Activated CD4-positive, alpha-beta T cell treated with anti-CD3 and anti-CD28 coated beads, Interleukin-10, Interleukin-2, amounts not matched to agents 100 ng/mL and 50 ng/mL, durations not matched to agents 16 hours and 8 hours (primary cell): ENCODE measurements around the gene ABLIM1.
A peak's percentile ranks its signal among the peaks of the same experiment; 100 is the strongest.

Experiments used
- DNase-seq: peaks from one replicate; pipeline ENCODE4 v3.0.0-alpha.2; 2020

ABLIM1 gene

DNA sequence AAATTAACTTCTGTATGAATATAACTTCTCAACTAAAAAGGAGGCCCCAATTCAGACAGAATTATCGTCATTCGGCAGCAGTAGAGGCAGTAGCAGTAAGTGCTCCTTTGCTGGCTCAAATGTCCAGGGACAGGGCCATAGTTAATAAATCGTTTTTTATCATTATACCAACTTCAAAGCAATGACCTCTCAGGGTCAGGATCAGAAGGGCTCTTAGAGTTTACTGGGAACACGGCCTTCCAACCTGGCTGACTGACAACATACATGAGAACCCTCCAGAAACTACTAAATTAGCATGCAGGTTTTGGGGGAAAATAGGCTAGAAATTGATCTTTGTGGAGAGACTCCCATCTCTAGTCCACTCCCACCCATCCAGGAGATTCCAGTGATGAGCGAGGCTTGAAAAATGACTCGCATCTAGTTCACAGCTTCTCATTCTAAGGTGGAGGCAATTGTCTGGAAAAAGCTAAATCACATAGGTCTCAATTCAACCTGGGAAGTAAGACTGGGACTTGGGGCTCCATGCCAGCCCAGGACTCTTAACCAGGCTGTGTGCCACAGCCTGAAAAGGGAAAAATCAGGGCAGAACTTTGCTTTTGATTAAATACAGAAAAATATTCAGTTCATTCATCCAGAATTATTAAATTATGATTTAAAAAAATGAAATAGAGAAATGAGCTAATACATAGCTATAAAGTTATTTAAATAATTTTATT is 84.6 kb downstream of the ABLIM1 start:
- DNase-seq: no peak

DNA sequence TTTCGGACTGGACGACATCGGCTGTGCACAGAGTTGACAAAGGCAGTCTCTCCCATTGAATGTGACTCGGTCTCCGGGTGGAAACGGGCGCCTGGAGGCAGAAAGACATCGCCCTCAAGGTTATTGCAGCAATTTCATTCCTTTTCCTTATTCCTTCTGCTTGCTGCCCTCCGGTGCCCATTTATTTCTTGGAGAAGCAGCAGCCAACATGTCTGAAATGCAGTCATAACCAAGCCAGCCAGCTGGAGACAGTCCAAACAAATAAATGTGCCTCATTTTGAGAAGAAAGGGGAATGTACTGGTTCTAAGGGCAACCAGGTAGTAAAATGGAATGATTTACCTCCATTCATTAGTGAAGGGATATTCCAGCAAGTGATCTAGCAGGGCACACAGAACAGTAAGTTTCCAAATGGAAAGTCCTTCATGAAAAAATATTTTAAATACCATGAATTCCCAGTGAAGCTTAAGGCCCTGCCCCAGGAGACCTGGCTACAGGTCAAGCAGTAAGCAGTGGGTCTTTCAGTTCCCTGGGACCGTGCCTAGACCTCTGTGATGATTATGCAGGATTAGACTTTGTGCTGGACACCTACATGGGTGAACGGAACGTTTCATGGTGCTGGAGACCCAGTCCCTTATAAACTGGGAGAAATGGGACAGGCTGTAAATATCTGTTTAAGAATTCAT is 86.6 kb downstream of the ABLIM1 start:
- DNase-seq: no peak

DNA sequence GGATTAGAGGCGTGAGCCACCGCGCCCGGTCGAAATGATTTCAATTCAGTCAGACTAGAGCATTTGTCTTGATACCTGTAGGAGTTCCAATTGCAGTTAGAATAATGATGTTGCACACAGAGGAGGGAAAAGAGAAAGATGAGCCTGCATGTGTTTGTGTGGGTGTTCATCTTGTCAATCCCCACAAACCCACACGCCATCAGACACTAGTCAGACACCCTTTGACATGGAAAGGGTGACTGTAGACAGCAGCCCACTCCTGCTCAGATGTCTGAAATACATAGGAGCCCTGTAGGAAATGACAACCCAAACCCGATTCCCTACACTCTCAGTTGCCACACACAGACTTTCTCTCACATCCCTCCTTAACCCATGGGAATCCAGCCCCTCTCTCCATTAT is 92.0 kb downstream of the ABLIM1 start:
- DNase-seq: no peak

DNA sequence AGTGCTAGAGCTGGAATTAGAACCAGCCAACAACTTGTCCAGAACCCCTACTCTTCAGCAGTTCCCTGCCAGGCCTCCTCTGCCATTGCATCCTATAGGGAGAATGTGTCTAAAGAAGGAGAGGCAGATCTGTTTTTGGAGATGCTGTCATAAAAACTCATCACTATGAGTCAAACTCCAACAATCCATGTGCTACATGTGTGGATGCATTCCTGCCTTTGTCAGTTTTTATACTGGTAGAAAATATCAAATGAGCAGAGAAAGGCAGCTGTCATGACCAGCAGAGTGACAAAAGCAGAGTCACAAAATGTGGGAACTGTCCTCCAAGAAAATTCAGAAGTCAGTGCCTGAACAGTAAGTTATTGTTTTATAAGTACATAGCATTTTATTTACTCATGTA is 93.0 kb downstream of the ABLIM1 start:
- no peak for DNase-seq

DNA sequence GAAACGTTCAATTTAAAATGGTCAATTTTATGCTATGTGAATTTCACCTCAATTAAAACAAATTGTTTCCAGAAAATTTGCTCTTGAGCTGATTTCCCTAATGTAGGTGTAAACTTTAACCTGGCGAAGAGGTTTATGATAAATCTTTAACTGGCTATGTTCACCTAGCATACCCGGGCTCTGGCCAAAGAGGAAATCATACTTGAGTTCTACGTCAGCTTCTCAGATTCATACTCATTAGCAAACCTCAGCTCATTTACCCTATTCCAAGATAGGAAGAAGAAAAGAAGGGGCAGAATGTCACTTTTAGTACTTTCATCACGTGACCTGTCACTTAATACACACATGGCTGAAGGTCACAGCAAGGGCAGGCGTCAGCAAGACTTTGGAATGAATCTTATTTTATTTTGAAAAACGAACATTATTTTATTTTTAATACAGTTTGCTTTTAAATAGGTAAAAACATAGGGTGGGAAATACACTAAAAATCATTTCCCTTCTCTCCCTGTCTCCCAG is 97.0 kb downstream of the ABLIM1 start:
- no peak for DNase-seq

DNA sequence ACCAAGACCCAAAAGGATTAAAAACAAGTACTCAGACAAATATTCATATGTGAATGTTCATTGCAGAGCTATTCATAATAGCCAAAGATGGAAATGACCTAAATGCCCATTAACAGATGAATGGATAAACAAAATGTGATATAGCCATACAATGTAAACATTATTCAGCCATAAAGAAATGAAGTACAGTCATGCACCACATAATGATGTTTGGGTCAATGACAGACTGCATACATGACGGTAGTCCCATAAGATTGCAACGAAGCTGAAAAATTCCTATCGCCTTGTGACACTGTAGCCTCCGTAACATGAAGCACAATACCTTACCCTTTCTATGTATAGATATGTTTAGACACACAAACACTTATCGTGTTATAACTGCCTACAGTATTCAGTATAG is 97.9 kb downstream of the ABLIM1 start:
- DNase-seq: no peak

DNA sequence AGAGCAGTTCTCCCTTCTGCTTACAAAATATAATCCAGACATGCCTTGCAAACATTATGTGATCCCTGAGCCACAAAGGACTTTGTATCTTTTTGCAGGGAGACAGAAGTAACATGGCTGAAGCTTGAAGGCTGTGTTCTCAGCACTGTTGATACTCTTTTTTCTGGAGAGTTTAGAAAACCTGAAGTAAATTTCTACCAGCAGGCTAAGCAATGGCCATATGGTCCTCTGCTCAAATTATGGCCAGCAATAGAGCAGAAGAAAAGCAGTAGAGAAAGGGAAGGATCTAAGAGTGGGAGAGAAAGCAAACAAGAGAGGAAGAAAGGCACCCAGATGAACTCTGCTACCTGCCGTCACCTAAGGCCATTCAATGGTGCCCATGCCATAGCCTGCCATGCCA is 98.4 kb downstream of the ABLIM1 start:
- DNase-seq: no peak

DNA sequence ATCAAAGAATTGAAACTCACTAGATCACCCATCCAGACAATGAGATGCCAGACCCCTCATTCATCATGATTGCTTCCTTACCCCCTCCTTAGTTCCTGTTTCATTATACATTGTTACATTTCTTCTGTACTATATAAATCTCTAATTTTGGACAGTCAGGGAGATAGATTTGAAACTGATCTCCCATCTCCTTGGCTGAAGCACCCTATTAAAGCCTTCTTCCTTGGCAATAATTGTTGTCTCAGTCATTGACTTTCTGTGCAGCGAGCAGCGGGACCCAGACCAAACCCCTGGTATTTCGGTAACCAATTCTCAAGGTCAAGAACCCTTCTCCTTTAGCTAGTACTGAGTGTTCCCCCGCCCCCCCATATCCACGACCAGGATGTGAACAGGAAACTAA is 100.2 kb downstream of the ABLIM1 start:
- no peak for DNase-seq

DNA sequence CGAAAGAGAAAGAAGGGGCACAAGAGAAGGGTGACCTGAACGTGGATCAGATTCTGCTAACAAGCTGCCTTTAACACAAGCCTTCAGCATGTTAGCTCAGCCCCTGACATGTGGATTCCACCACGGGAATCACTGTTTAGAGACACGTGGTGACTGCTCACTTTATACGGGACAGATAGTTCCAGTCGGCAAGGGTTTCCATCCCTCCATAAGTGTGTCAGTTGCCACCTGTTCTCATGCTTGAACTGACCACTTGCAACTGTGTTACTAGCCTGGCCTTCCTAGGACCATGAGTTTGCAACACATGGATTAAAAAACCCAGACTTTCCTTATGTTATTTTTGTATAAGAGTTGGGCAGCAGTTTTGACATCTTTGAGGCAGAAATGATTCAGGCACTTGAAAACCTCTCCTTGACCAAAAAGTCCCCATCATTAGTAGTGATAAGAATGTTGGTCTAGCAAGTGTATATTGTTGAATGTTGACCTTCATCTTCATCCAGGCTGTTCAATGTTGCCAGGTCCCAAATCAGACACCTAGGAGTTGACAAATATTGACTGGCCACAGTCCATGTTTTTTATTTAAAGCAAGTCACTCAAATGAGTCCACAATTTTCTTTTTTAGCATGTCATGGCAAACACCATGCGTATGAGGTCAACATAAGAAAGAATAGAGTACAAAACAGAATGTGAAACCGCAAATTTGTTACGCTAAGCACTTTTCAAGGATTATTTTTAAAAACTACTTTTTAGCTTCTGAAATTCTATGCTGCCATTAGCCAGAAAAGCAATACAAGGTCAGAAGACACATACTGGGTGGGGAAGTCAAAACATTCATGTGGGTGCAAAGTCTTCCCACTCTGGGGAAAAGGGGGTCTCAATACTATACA is 101.6 kb downstream of the ABLIM1 start:
- DNase-seq: no peak

DNA sequence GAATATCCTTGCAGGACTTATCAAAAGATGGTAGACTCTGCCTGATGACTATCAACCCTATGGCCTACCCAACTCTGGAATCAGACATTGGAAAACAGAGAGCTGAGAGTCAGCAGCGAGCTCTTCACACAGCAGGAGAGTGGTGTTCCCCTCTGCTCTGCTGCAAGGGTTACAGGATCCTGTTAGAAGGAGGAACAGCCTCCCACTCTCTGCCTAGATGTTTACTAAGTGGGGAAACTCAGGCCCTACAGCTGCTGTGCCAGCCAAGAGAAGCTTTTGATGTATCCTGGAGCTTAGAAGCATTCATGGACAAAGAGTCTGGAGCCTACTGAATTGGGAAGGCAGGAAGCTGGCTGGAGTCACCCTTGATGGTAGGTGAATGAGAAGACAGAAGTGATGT is 104.6 kb downstream of the ABLIM1 start:
- DNase-seq: no peak

DNA sequence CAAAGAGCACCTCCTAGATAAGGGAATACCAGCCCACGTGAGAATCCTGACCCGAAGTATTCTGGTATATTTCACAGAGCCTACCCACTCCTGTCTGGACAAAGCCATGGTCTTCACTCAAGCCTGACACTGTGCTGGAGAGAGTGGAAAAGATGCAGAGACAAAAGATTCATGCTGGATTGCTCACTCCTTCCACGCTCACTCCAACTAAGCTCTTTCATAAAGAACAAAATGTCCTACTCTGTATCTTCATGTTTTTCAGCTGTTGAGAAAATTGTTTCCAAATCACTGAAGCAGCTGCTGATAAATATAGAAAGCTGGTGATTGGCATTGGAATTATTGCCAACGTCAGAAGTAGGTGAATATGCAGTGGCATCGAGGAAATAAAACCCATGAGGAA is 106.0 kb downstream of the ABLIM1 start:
- DNase-seq: no peak

DNA sequence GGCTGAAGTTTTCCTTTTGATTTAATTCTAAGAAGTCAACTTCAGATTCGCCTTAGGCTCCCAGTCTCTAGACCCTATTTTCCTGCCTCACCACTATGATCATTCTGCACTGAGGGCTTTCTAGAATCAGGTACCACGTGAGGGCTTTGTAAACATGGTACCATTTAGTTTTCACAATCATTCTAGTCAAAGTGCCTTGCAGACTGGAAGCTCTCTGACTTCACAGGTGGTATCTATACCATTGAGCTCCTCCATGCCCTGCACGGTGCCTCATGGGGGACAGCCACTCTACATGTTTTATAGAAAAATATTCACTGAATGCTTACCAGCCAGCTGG is 106.5 kb downstream of the ABLIM1 start:
- no peak for DNase-seq

DNA sequence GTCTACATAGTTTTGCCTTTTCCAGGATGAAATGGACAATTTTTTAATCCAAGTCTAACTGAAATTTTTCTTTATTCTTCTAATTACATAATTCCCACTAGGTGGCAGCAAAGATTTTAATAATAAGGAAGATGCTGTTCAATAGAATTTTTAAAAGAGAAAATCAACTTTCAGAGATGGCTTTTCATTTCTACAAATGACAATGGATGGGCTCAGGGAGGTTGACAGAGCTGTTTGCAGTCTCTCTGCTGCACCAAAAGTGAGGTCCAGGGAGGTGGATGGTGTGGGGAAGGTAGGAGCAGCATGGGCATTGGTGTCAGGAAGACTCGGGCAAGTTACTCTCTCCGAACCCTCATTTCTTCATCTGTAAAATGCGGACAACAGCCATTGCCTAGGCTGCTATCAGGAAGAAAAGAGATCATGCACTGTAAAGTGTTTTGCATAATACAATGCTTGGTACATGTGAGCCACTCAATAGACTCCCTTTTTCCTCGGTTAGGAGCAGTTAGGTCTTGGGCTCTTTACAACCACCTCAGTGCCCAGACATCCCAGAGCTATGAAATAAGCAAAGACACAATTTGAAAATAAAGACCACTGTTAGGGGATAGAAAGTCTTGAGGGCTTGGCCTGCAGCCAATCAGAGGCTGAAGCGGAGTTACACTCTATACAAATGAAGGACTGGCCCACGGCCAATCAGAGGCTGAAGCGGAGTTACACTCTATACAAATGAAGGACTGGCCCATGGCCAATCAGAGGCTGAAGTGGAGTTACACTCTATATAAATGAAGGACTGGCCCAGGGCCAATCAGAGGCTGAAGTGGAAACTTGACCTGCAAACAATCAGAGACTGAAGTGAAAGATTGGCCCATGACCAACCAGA is 107.1 kb downstream of the ABLIM1 start:
- peak; percentile 29 for DNase-seq

DNA sequence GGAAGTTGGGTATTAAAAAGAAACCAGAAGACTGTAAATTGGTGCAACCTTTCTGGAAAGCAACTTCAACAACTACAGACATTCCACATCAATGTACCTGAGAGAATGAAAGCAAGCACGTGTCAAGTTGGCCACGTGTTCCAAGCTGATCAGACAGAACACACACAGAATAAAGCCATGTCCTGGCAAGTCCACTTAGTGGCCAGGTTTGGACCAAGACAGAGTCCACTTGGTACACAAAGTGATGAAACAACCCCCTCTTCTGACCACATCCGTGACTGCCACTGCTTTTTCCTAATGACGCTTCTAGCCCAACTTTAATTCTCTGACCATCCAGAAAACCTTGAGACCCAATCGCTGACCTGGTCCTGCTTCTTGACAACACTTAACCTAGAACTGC is 109.4 kb downstream of the ABLIM1 start:
- DNase-seq: no peak

DNA sequence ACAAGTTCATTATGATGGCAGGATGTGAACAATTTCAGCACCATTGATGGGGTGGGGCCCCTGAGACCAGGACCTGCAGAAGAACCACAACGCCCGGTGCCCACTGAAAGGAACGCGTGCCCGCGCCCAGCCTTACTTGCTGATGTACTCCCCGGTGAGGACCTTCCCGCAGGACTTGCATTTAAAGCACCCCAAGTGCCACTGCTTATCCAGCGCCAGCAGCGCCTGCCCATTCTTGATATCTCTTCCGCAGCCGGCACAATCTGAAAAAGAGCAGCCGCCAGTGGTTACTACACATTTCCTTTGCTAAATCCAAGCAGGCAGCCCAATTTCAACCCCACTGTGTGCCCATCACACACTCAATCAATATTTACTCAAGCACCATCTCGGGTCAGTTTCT is 110.6 kb downstream of the ABLIM1 start:
- no peak for DNase-seq

DNA sequence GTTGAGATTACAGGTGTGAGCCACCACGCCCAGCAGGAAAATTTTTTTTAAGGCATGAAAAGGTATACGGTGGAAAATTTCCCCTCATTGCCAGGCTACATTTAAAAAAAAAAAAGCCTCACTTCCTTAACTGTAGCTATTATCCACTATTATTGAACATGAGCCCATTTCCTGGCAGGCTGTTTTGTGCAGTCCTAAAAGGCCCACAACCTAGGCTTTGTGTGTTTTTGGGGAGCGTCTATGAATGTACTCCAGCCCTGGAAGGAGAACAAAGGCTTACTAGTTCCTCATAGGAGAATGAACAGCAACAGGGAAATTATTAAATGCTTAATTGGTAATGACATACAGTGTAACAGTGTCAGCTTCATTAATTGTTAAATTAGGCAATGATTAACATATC is 111.0 kb downstream of the ABLIM1 start:
- DNase-seq: no peak

DNA sequence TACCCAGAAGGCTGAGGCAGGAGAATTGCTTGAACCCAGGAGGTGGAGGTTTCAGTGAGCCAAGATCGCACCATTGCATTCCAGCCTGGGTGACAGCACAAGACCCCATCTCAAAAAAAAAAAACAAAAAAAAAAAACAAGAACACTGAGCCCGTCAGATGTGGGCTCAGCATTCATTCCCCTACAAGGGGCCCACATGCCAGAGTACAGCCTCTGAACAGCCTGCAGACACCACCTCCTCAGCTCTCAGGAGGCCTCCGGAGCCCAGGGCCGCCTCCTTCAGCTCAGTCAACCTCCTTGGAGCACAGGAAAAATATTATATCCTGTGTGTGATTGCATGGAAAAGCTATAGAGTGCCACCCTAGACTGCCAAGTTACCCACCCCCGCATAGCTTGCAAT is 112.3 kb downstream of the ABLIM1 start:
- DNase-seq: no peak

DNA sequence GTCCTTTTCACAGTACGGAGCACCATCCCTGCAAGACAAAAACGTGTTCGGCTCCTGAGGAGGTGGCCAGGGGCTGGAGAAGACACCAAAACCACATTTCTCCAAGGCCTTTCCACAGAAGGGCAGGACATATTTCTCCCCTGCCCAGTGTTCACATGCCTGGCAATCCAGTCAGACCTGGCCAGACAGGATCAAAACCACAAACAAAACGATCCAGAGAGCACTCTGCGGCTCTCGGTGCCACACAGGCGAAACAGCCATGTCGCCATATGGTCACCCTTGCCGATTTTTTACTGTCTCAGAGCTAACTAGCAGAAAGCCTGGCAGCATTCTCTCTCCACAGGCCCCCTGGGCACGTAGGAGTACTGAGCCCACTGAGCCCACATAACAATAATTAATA is 113.0 kb downstream of the ABLIM1 start:
- DNase-seq: no peak

DNA sequence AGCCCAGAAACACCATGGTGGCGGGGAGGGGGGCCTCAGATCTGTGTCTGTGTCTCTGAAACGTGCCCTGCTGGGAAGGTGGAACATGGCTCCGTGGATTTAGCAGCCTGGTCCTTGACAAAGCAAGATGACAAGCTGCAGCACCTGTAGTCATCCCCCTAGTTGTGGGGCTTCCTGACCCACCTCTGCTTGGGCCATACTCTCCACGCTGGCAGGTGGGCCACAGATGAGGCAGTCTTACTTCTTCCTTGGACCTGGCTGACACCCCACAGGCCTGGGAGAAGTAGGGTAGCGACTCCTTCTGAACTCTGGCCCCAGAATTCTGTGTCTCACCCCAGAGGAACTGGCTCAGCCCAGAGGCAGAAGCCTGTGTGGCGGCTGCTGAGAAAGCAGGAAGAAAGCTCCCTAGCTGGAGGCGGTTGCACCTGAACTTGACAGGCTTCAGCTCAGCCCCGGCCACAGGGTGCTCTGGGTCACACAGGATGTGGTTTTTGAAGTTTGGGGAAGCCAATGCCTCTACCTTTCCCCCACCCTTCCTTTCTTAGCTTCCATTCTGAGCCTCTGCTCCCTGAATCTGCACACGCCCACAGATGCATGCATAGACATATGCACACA is 113.9 kb downstream of the ABLIM1 start:
- peak; percentile 87 for DNase-seq

DNA sequence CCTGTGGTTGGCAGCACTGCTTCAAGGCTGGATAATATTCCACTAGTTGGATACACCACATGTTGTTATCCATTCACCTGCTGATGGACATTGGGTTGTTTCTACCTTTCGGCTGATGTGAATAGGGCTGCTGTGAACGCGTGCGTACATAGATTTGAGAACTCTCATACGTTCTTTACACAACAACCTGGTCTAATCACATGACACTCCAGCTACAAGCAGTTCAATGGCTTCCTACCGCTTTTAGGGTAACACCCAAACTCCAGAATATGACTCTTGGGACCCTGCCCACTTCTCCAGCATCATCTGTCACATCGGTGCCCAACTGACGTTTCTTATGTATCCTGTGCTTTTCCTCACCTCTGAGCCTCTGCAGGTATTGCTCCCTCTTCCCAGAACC is 114.6 kb downstream of the ABLIM1 start:
- no peak for DNase-seq

DNA sequence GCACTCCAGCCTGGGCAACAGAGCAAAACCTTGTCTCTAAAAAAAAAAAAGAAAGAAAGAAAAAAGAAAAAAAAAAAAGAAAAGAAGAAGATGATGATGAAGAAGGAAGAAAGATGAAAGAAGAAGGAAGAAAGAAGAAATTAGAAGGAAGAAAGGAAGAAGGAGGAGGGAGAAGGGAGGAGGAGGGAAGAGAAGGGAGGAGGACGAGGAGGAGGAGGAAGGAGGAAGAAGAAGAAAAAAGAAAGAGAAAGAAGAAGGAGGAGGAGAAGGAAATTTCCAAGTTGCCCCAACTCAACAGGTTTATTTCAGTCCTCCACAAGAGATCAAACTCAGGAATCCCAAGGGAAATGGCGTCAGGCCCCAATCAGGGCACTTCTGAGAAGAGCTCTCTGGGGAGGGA is 115.7 kb downstream of the ABLIM1 start:
- no peak for DNase-seq

DNA sequence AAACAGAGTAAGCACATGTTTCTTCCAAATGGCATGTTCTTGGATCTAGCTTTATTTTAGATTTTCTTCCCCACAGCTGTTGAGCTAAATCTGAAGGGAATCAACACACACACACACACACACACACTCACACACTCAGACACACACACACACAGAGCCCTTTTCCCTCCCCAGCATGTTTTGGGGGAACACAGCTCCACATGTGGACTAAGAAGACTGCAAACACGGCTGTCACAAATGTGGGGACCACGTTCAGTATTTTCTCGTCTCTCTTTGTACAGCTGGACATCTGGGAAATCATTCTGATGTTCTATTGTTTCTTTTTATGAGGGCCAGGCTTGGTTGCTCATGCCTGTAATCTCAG is 116.3 kb downstream of the ABLIM1 start:
- DNase-seq: no peak
